DLD1 (cell line): ENCODE data around the gene IPO9.
"Not testable (repeated sequence)": the region's sequence is repeated elsewhere in the genome, so short reads cannot be mapped to it uniquely, and the experiment has no call there.

Experiments
- in situ Hi-C: cut with HindIII; loops from 2 replicates; pipeline ENCODE4 v1.10.0; 2017; ENCODE audit warnings: low sequenced_read_pairs

IPO9 gene

DNA sequence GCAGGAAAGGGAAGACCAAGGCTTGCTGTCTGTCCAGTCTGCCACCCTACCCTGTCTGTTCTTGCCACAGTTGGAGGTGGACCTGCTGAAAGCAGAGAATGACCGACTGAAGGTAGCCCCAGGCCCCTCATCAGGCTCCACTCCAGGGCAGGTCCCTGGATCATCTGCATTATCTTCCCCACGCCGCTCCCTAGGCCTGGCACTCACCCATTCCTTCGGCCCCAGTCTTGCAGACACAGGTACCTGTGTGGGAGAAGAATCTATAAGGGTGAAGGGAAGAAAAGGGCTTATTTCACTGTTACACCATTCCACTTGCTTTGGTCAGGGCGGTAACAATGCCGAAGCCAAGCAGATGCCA lies 20.3 kb upstream of the IPO9 start:
- in situ Hi-C loops, result no loop called here

DNA sequence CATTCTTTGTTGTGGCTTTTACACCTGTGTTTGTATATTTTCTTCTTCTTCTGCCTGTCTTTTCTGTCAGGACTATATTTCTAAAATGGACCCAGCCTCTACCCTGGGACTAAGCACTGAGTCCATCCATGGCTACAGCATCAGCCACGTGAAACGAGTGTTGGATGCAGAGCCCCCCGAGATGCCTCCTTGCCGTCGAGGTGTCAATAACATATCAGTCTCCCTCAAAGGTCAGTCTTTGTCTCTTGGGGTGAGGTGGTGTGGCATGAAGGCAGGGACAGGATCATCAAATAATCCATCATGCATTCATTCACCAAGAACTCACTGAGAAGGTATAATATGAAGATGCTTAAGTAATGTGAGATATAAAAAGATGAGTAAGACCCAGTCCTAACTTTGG lies 19.1 kb upstream of the IPO9 start:
- in situ Hi-C loops, result no loop called here

DNA sequence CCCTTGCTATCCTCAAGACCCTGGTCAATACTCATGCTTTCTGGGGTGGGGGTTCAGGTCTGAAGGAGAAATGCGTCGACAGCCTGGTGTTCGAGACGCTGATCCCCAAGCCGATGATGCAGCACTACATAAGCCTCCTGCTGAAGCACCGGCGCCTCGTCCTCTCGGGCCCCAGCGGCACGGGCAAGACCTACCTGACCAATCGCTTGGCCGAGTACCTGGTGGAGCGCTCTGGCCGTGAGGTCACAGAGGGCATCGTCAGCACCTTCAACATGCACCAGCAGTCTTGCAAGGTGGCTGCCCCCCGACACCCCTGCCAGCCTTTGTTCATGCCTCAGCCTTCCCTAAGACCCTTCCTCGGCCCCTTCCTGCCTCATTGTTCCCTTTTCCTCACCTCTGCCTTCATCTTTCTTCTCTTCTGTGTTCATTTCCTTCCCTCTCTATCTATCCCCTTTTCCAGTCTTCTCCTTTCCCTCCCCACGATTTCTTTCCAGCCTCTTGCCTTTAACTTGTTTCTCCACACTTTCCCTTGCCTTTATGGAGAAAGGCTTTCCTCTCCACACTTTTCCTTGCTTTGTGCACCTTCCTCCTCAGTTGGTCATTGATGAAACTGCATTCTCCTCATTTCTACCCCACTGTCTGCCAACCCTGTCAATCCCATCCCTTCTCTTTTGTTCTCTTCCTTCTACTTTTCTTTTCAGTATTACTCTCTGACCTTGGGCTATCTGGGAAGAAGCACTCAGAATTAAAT lies 18.3 kb upstream of the IPO9 start:
- in situ Hi-C loops, result no loop called here

DNA sequence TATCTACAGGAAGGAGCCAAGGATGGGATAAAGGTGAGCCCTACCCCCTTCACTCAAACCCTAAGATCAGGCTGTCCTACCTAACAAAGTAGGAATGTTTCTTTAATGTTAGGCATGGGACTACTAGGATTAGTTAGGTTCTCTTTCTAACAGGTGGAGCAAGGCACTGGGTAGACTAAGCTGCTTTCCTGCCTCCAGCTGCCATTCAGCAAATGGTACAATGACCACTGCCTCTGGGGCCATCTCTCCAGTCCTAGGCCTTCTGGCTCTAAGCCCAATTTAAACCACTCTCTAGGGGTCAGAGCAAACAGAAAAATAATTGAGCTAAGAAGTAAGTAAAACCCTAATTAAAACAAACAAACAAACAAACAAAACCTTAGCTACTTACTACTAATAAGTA lies 15.7 kb upstream of the IPO9 start:
- in situ Hi-C loops, result no loop called here

DNA sequence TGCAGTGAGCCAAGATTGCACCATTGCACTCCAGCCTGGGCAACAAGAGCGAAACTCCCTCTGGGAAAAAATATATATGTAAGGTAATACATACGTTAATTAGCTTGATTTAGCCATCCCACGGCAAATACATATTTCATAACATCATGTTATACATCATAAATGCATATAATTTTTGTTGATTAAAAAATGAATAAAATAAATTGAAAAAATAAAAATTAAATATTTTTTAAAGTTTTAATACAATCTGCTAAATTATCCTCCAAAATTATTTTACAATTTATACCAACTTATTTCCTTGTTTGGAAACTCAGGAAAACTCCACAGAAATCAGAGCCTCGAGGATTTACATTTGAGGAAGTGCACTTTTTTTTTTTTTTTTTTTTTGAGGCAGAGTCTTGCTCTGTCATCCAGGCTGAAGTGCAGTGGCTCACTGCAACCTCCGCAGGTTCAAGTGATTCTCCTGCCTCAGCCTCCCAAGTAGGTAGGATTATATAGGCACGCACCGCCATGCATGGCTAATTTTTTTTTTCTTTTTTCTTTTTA lies 12.6 kb upstream of the IPO9 start:
- in situ Hi-C loops, result no loop called here

DNA sequence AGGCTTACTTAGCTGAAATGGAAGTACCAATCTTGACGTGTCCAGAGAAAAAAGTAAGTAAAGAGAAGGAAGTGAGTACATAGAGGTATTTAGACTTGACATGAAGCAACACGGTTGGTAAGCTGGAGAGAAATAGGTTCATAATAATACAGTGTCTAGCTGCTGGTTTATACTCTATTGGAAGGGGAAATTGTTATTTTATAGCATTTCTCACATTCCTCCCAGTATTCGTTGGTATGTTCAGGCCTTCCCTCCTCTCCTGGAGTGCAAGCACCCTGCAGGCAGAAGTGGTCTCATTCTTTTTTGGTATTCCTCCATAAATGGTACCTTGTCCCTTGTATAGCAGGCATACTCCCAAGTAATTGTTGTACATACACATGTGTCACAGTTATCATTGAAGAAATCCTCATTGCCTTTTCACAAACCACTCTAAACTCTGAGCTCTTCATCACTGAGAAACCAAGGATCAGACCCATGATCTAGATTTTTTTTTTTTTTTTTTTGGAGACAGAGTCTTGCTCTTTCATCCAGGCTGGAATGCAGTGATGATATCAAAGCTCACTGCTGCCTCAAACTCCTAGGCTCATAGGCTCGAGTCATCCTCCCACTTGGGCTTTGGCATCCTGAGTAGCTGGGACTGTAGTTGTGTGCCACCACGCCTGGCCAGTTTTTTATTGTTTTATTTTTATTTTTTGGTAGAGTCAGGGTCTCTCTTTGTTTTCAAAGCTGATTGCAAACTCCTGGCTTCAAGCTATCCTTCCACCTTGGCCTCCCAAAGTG lies 9.8 kb upstream of the IPO9 start:
- in situ Hi-C loops, result no loop called here

DNA sequence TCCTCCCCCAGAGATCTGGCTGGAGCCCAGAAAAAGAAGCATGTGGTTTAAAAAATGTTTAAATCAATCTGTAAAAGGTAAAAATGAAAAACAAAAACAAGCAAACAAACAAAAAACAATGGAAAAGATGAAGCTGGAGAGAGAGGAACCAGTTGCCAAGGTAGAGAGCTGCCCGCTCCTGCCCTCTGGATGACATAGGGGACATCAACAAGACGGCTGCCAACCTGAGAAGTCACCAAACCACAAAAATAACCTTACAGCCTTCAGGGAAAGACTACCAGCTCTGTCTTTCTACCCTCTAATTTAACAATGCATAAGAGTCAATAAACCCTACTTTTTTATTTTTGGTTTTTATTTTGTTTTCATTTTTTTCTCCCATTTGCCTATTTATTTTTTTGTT lies 8.5 kb upstream of the IPO9 start:
- in situ Hi-C loops, result no loop called here

DNA sequence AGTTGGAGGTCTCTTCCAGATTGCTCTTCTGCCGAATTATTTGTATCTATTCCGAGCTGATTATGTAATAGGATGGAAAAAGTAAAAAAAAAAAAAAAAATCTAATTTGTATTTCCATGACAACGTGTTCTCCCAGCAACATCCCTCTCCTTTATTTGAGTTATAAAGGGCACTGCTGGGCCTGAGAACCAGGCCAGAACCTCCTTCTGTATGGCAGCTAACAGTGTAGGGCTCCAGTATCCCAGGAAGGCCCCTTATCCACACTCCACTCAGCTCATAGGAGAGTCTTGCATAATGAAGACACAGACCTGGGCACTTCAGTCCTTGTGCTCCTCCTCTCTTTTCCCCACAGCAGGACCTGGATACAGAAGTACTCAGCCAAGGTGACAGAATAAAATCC lies 3.7 kb upstream of the IPO9 start:
- in situ Hi-C loops, result no loop called here

DNA sequence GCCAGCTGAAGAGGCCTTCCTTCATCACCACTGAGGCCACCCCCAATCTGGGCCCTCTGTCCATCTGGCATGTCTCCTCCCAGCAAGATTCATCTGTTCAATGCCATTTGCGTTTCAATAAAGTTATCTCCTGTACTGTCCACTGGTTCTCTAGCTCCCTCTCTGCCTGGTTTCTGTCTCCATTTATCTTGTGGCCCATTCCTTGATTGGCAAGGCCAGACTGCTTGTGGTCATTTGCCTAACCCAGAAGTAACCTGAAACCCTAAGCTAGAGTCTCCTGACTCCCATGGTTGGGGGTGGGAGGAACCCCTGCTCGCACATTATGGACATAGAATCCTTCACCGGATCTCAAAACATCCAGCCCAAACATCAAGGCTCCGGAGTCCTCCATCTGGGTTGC lies 2.1 kb upstream of the IPO9 start:
- in situ Hi-C loops, result no loop called here

DNA sequence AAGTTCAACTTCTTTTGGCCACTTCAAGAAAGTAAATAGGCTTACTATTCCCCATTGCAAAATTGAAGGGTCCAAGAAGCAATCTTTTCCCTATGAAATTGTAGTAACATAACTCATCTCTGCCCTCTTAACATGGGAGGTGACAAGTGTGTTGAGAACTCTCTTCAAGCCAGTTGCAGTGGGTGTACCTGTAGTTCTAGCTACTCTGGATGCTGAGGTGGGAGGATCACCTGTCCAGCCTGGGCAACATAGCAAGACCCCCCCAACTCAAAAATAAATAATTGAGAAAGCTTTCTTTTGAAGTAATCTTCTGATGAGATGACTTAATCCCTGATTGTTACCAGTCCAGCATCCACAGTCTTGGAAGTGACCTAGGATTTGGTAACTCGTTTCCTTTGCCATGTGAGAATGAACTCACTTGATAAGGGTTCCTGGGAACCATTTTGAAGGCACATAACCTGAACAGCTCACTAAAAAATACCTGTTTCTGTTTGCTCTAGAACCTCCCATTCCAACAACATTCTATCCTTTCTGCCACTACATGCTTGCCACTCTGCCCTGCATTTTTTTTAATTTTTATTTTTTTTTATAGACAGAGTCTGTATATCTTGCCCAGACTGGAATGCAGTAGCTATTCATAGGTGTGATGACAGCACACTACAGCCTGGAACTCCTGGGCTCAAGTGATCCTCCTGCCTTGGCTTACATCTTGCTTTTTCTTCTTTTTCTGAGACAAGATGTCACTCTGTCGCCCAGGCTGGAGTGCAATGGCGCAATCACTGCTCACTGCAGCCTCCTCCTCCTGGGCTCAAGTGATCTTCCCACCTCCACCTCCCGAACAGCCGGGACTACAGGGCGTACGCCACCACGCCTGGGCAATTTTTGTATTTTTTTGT lies 1.4 kb upstream of the IPO9 start:
- in situ Hi-C loops, result no loop called here

DNA sequence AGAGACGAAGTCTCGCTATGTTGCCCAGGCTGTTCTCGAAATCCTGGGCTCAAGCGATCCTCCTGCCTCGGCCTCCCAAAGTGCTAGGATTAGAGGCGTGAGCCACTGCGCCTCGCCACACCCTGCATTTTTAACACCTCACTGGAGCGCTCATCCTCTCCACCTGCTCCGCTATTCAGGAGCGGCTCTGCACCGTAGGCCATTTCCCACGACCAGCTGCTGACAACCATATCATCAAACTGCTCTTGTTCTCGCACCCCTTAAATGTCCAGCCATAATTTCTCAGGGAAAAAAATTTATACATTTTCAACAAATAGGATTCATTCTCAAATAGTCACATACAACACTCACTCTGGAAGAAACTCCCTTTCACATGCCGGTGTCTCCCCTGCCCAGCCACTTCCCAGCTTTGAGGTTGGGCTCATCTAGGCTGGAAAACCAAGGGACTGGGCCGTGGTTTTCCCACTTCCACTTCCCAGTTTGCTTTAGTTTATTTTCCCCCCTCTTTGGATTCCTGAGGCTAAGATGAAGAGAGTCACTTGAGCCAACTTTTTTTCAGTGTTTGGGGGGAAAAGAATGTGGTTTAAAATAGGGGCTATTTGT lies 639 bp upstream of the IPO9 start:
- in situ Hi-C loops, result no loop called here

DNA sequence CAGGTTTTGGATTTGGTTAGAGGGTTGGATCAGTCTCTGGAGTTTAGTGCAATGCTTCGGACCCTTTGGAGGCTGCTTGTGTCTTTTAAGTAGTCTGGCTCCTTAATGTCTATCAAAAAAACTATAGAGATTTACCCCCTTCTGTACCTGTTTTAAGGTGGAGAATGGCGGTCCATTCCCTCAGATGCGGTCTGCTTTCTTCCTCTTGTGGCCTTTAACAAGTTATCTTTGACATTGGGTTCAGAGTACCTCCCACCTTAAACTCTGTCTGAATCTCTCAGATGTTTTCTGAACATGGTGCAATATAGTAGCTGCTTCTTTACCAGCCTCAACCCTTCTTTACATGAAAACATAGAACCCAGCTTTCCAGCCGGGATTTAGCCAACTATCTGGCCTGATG lies 2.4 kb downstream of the IPO9 start:
- in situ Hi-C loops, result no loop called here

DNA sequence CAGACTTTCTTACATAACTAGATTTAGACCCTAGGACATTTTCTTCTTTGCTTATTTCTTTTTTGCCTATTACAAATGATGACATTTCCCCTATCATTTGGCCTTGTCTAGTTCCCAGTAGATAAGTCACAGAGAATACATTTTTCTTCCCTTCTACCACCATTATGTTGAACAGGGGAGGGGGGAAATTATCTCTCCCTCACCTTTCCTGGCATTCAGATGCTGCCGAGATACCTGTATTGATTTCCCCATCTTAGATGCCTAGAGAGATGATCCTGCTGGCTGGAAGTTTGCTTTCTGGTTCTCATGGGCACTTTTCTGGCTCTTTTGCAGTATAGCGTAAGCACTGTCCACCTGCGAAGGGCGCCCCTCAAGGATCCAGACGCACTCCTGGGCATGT lies 5.7 kb downstream of the IPO9 start:
- in situ Hi-C loops, result no loop called here

DNA sequence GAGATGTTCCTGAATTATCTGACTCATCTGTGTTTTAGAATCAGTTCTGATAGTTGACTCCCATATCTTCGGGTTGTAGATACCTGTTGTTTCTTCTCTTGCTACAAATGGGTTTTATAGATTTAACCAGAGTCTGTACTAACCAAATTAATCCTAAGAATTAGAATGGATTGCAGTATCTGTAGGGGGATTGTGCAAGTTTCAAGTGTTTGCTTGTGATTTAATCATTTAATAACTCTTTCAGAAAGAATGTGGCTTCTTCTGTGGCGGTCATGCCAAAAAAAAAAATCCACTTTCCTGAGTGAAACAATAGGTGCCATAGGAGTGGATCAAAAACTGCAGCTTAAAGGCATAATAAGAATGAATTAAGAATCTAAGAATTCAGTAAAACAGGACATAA lies 9.4 kb downstream of the IPO9 start:
- in situ Hi-C loops, result no loop called here

DNA sequence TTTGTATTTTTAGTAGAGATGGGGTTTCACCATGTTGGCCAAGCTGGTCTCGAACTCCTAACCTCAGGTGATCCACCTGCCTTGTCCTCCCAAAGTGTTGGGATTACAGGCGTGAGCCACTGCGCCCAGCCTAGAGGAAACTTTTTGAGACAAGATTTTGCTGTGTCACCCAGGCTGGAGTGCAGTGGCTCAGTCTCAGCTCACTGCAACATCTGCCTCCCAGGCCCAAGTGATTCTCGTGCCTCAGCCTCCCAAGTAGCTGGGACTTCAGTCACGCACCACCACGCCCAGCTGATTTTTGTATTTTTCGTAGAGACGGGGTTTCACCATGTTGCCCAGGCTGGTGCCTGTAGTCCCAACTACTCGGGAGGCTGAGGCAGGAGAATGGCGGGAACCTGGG lies 10.1 kb downstream of the IPO9 start:
- in situ Hi-C loops, result not testable (repeated sequence)

DNA sequence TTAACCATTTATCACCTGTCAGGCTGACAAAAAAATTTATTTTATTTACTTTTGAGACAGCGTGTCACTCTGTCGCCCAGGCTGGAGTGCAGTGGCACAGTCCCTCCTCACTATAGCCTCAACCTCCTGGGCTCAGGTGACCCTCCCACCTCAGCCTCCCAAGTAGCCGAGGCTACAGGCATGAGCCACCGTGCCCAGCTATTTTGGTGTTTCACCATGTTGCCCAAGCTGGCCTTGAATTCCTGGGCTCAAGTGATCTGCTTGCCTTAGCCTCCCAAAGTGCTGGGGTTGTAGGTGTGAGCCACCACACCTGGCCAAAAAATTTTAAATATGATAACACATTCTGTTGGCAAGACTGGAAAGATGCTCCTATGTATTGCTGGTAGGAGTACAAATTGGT lies 11.1 kb downstream of the IPO9 start:
- in situ Hi-C loops, result no loop called here

DNA sequence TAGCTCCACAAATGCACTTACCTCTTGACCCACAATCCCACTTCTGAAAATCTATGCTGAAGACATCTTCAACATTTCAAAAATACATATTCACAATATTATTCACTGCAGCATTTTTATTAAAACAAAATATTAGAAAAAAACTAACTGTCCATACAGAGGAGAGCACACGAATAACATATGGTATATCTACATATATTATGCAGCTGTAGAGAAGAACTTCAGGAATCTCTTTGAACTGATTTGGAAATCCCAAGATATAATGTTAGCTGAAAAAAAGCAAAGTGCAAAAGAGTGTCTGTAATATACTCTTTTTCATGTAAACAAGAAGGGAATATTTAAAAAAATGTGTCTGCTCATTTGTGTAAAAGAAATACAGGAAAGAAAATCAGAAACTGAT lies 11.5 kb downstream of the IPO9 start:
- in situ Hi-C loops, result no loop called here

DNA sequence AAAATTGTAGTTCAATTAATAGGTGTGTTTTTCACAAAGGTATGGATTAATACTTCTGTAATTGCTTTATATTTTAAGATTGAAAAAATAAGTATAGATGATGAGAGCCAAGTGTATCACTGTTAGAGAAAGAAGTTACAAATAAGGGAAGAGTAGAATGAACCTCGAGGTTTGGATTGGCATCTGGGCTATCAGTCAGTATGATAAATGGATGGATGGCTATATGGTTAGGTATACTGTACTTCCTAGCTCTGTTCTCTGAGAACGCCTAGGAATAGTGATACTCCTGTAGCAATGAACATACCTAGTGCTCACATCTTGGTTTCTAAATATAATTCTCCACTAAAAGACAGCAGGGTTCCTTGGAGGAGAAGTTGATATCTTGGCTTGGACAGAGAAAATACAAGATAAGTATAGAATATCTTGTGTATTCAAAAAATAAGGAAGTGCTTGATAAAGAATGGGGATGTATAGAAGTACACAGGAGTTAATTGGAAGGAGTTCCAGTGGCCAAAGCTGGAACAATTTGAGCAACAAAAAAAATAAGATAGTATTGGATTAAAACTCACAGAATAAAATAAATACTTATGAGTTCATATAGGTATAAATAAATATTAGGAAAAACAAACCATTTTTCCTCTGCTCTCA lies 12.4 kb downstream of the IPO9 start:
- in situ Hi-C loops, result no loop called here

DNA sequence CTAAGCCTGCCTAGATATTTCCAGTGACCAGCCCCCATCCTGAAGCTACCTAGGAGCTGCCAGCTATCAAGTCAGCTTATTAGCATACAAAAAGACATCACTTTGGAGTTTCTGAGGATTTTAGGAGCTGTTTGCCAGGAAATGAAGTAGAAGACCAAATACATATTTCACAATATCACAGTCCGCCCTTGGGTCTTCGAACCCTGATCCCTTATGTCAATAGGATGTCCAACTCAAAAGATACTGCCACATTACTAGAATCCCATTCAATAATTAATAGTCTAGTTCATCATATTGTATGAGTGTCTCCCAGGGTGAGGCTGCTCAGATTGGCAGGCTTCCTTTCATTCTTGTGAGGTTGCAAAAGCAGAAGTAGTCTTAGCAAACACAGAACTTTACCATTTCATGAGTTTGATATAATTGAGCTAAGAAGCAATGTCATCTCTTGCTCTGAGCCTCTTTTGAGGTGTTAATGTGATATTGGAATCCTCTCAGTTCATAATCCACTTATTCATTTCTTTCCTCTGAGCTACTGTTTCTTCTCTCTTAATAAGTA lies 13.6 kb downstream of the IPO9 start:
- in situ Hi-C loops, result no loop called here
